GM18498 (cell line): ENCODE data around the gene FKBP10.

Source experiments
- ATAC-seq: cut with Tn5 transposase; IDR thresholded peaks from one replicate; pipeline ENCODE4 v1.9.1; 2021; ENCODE audit warnings: mild to moderate bottlenecking, moderate library complexity; ENCODE audit not compliant: unreplicated experiment

The FKBP10 gene

GRCh38 chr17:41782142-41782541 is 30.7 kb upstream of the FKBP10 start:
- ATAC-seq, result no peak

- no peak for ATAC-seq
Observed at GRCh38 chr17:41784207-41784744, 28.5 kb upstream of the FKBP10 start.

- ATAC-seq, result no peak
Observed at GRCh38 chr17:41785091-41785858, 27.5 kb upstream of the FKBP10 start.

- ATAC-seq, result no peak
Observed at GRCh38 chr17:41785859-41786226, 27.0 kb upstream of the FKBP10 start.

GRCh38 chr17:41786227-41787020 is 26.4 kb upstream of the FKBP10 start, which contains the start of gene JUP:
Gene JUP (minus strand): TSS chr17:41786711. CDS start chr17:41771854, 14,857 bp downstream.
- peak; percentile 78 for ATAC-seq

- no peak for ATAC-seq
Observed at GRCh38 chr17:41787021-41787418, 25.8 kb upstream of the FKBP10 start.

- no peak for ATAC-seq
Observed at GRCh38 chr17:41792845-41793783, 19.7 kb upstream of the FKBP10 start.

- ATAC-seq, result no peak
Observed at GRCh38 chr17:41793784-41794539, 18.8 kb upstream of the FKBP10 start.

GRCh38 chr17:41794540-41794975 is 18.2 kb upstream of the FKBP10 start:
- ATAC-seq, result no peak

- no peak for ATAC-seq
Observed at GRCh38 chr17:41796121-41796895, 16.5 kb upstream of the FKBP10 start.

GRCh38 chr17:41797377-41797776 is 15.4 kb upstream of the FKBP10 start:
- no peak for ATAC-seq

GRCh38 chr17:41799366-41799765 is 13.4 kb upstream of the FKBP10 start:
- no peak for ATAC-seq

- no peak for ATAC-seq
Observed at GRCh38 chr17:41800601-41801373, 12.0 kb upstream of the FKBP10 start.

GRCh38 chr17:41801374-41802271 is 11.2 kb upstream of the FKBP10 start:
- ATAC-seq, result no peak

GRCh38 chr17:41803049-41804020 is 9.5 kb upstream of the FKBP10 start:
- no peak for ATAC-seq
